ENCODE results near the gene POFUT1. TPM values are rescaled to one million over a fixed set of nuclear protein-coding genes. Genes with fewer than 3 reads are reported as not detected.

Gene POFUT1
- total RNA-seq, 1 donor from 2014 or later, result 23.8 TPM

GRCh38 chr20:32230707-32231106, 23.0 kb downstream of the POFUT1 start:
- no peak for TF ChIP-seq CTCF (conservative IDR thresholded peaks at IDR 0.05; ENCODE audit: low read depth, low read length)
- no peak for DNase-seq (ENCODE audit: low read depth)
- no peak overlapping the region for H3K4me3 ChIP-seq (ENCODE audit: low read depth, low read length)

- no peak for TF ChIP-seq CTCF (conservative IDR thresholded peaks at IDR 0.05; ENCODE audit: low read depth, low read length)
- no peak overlapping the region for H3K4me3 ChIP-seq (ENCODE audit: low read depth, low read length)
- DNase-seq (ENCODE audit: low read depth), result no peak
These were observed 23.6 kb downstream of the POFUT1 start for GRCh38 chr20:32231245-32231644.

DNA sequence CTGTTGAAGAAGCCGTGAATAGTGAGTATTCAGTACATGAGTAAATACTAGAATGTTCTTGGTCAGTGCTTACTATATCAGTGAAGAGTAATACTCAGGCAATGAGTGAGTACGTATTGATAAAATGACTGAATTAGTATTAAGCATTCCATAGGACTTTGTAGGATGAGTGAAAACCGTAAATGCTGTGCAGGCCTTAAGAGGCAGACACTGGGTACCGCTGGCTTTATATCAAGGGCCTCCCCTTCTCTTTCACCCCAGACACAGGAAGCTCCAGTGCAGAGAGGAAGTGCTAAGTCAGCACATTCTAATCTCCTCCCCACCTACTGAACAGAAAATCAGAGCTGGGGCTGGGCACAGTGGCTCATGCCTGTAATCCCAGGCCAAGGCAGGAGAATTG, 24.2 kb downstream of the POFUT1 start:
- no peak overlapping the region for H3K4me3 ChIP-seq (ENCODE audit: low read depth, low read length)
- no peak for TF ChIP-seq CTCF (conservative IDR thresholded peaks at IDR 0.05; ENCODE audit: low read depth, low read length)
- DNase-seq (ENCODE audit: low read depth), result no peak

GRCh38 chr20:32232326-32232886, 24.7 kb downstream of the POFUT1 start:
- H3K4me3 ChIP-seq (ENCODE audit: low read depth, low read length), result no peak overlapping the region
- DNase-seq (ENCODE audit: low read depth), result no peak
- TF ChIP-seq CTCF (conservative IDR thresholded peaks at IDR 0.05; ENCODE audit: low read depth, low read length), result no peak

- no peak for DNase-seq (ENCODE audit: low read depth)
- TF ChIP-seq CTCF (conservative IDR thresholded peaks at IDR 0.05; ENCODE audit: low read depth, low read length), result no peak
- H3K4me3 ChIP-seq (ENCODE audit: low read depth, low read length), result no peak overlapping the region
These were observed 25.6 kb downstream of the POFUT1 start for GRCh38 chr20:32233286-32233685.

DNA sequence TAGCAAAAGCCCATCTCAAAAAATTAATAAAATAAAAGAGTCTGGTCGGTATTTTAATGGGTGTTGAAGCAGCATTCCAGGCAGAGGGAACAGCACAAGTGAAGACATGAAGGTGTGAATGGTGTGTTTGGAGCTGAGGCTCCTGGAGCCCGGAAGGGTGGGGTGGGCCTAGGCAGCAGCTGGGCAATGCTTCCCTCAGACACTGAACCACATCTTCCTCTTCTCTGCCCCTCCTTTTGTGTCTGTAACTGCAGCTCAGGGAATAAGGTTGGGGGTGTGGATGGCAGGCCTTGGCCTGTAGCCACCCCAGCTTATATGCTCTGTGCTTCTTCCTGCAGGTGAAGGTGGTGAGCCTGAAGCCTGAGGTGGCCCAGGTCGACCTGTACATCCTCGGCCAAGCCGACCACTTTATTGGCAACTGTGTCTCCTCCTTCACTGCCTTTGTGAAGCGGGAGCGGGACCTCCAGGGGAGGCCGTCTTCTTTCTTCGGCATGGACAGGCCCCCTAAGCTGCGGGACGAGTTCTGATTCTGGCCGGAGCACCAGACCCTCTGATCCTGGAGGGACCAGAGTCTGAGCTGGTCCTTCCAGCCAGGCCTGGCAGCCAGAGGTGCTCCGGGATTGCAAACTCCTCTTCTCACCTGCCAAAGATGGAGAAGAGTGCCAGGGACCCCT, 26.6 kb downstream of the POFUT1 start:
- no peak for TF ChIP-seq CTCF (conservative IDR thresholded peaks at IDR 0.05; ENCODE audit: low read depth, low read length)
- no peak overlapping the region for H3K4me3 ChIP-seq (ENCODE audit: low read depth, low read length)
- DNase-seq (ENCODE audit: low read depth), result no peak

All from epithelial cell of proximal tubule (primary cell).